ENCODE results near the gene MYDGF.
"Not testable (repeated sequence)": the region's sequence is repeated elsewhere in the genome, so short reads cannot be mapped to it uniquely, and the experiment has no call there.

Gene MYDGF

DNA sequence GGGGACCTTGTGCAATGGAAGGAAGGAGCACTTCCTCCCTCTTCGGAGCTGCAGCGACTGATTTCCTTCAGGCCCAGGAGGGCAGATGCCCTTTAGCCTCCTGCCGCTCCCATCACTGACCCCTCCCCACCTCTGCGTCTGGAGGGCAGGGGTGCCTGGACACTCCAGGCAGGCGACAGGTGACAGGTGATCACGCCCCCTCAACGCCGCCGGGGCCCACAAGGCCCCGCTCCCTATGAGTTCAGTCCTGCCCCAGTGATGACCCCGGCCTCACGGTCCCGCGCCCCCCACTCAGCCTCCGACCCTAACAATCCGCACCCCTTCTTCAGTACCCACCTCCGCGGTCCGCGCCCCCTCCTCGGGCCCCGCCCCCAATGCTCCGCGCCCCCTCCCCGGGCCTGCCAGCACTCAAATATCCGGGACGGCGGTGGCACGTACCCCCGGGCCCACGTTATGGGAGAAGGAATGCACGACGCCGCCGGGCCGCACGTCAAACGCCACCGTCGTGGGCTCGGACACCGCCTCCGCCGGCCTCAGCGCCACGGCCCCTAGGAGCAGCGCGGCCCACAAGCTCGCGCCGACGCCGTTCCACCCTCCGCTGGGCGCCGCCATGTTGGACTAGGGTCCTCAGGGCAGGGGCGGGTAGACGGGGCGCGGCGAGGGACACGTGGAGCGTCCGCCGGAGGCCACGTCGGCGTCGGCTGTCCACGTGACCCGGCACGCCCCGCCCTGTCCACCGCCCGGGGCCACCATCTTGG, at the start of gene MYDGF:
MYDGF (minus strand) TSS at position 620 of the 758 bp plus-strand sequence; CDS start at position 612, 8 bp downstream.
- peak; percentile 92 for DNase-seq

GRCh38 chr19:4719499-4719866, 49.3 kb upstream of the MYDGF start:
- DNase-seq, result no peak

- DNase-seq, result no peak
Measured at GRCh38 chr19:4717966-4718701, 48.0 kb upstream of the MYDGF start.

DNA sequence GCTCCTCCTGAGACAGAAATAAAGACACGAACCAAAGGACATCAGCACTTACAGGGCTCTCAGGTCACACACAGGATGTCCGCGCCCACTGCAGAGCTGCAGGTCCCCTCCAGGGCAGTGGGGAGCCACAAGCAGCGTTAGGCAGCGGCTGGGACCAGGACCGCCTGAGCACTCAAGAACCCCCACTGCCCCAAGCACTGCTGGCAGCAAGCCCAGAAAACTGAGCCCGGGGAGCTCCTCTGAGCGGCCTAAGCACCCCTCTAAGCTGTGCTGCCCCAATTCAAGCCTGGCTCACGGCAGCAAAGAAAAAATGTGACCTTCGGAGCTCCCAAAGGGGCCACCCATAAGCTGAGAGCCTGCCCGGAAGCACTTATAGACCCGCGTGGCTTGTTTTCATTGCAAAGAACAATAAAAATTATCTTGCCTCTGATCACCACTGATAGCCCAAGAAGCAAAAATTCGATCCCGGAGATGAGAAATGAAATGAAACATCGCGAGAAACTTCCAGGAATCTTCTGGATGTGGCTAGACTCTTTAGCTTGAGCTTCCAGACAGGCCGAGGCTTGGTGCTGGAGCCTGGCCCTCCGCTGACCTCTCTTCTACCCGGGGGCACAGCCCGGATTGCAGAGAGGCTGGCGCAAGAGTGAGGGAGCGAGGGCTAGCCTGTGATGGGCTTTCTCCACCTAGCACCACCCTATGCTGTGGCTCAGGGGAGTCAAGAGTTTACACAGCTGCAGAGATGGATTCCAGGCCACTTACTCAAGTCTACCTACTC, 47.2 kb upstream of the MYDGF start:
- DNase-seq, result no peak

- DNase-seq, result no peak
Measured at GRCh38 chr19:4715529-4716221, 45.5 kb upstream of the MYDGF start.

DNA sequence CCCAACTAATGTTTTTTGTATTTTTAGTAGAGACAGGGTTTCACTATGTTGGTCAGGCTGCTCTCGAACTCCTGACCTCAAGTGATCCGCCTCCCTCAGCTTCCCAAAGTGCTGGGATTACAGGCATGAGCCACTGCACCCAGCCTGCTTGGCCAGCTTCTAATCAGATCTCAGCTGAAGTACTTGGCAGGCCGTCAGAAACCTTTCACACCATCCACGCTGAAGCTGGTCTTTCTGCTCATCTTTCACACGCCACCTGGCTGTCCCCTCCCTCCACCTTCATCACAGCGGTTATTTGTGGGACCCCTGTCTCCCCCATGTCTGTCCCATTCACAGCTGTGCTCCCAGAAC, 45.0 kb upstream of the MYDGF start:
- DNase-seq, result not testable (repeated sequence)

GRCh38 chr19:4714016-4714415, 43.9 kb upstream of the MYDGF start:
- no peak for DNase-seq

- DNase-seq, result no peak
Measured at GRCh38 chr19:4713384-4713951, 43.3 kb upstream of the MYDGF start.

GRCh38 chr19:4712771-4713170, 42.6 kb upstream of the MYDGF start:
- no peak for DNase-seq

DNA sequence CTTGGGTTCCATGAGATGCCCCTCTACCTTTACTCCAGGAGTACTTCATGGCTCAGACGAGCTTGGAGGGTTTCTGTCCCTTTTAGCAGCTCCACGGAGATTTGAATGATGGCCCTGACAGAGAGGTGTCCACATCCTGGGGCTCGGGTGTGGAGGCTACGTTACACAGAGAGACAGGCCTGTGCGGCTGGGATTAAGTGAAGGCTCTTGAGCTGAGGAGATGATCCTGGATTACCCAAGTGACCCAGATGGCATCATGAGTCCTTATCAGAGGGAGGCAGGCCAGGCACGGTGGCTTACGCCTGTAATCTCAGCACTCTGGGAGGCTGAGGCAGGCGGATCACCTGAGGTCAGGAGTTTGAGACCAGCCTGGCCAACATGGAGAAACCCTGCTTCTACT, 41.1 kb upstream of the MYDGF start:
- DNase-seq, result no peak

- DNase-seq, result no peak
Measured at GRCh38 chr19:4710281-4710600, 40.1 kb upstream of the MYDGF start.

- no peak for DNase-seq
Measured at GRCh38 chr19:4709440-4710280, 39.5 kb upstream of the MYDGF start.

- no peak for DNase-seq
Measured at GRCh38 chr19:4707956-4708650, 38.0 kb upstream of the MYDGF start.

GRCh38 chr19:4707322-4707721, 37.2 kb upstream of the MYDGF start:
- no peak for DNase-seq

GRCh38 chr19:4705413-4706131, 35.4 kb upstream of the MYDGF start:
- no peak for DNase-seq

DNA sequence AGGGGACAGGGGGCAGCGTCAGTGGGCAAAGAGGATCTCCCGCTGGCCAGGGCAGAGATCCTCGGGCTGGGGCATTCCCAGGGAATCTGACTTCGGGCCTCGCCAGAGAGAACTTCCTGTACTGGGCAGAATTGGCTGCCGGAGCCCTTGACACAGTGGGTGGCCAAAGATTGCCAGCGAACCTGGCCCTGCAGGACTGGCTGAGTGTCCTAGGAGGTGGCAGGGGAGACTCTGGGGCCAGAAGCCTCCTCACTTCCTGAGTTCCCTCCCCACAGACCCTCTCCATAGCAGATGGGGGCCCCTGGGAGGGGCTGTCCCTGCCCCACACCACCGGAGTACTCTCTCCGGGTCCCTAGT, 34.2 kb upstream of the MYDGF start:
- DNase-seq, result no peak

DNA sequence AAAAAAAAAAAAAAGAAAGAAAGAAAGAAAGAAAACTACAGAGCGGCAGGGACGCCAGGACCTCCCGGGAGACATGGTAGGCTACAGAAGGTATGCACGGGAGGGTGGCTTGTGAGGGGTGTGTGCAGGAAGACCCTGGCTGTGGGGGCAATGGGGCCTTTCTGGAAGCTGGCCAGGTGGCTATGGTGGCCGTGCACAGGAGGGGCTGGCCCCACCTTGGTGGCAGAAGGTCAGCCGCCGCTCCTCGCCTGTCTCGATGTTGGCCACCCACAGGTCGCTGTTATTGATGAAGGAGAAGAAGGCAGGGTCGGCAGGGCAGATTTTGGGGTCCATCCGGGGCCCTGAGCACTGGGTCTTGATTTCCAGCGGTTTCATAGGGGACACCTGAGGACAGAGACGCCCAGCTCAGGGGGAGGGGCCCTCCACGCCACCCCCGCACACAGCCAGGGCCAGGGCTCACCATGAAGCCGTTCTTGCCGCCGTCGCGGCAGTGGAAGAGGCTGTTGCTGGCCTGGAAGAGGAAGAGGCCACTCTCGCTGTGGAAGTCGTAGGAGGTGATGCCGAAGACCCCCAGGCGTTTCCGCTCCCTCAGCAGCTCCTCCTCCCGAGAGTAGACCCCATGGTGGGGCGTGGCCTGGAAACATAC, 33.7 kb upstream of the MYDGF start:
- no peak for DNase-seq

DNA sequence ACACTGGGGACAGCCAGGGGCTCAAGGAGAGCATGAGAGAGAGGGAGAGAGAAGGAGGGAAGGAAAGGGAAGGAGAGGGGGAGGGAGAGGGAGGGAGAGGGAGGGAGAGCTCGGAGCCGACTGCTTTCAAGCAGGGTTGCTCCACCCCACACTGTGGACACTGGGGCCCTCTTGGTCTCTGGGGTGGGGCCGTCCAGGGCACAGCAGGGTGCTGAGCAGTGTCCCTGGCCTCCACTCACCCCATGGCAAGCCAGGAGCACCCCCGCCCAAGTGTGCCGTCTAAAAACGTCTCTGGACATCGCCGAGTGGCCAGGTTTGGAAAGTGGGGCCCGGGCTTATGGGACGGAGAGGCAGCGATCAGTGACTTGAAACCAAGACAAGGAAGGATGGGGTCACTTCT, 32.6 kb upstream of the MYDGF start:
- DNase-seq, result no peak

GRCh38 chr19:4701557-4701956, 31.4 kb upstream of the MYDGF start:
- no peak for DNase-seq

DNA sequence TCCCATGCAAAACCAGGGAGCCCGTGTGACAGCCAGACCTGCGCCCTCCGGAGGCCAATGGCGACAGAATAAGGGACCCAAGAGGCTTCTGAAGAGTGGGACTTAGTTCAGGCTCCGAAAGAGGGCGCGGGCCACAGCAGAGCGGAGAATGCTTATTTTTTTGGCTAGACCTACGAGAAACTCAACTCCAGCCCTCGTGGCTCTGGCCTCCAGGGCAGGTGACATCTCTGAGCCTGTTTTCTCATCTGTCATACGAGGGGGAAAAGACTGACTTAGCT, 30.5 kb upstream of the MYDGF start:
- DNase-seq, result no peak
